HG03439 (cell line): ENCODE measurements around the gene AFF1.
A peak's percentile ranks its signal among the peaks of the same experiment; 100 is the strongest.
"Not testable (repeated sequence)": the region's sequence is repeated elsewhere in the genome, so short reads cannot be mapped to it uniquely, and the experiment has no call there.

Experiments used
- ATAC-seq: cut with Tn5 transposase; IDR thresholded peaks from one replicate; pipeline ENCODE4 v1.9.1; 2021; ENCODE audit warnings: mild to moderate bottlenecking, moderate library complexity; ENCODE audit not compliant: unreplicated experiment

The AFF1 gene

GRCh38 chr4:87076690-87077358, 142.0 kb downstream of the AFF1 start:
- ATAC-seq: no peak

- ATAC-seq: no peak
Observed at GRCh38 chr4:87077914-87078585, 143.2 kb downstream of the AFF1 start.

GRCh38 chr4:87078987-87079486, 144.2 kb downstream of the AFF1 start:
- ATAC-seq: no peak

GRCh38 chr4:87079967-87080366, 145.2 kb downstream of the AFF1 start:
- ATAC-seq: no peak

GRCh38 chr4:87080462-87080861, 145.7 kb downstream of the AFF1 start:
- ATAC-seq: no peak

- no peak for ATAC-seq
Observed at GRCh38 chr4:87081826-87082225, 147.0 kb downstream of the AFF1 start.

- ATAC-seq: not testable (repeated sequence)
Observed at GRCh38 chr4:87085732-87086131, 150.9 kb downstream of the AFF1 start.

GRCh38 chr4:87086143-87086805, 151.5 kb downstream of the AFF1 start:
- no peak for ATAC-seq

GRCh38 chr4:87087015-87087414, 152.2 kb downstream of the AFF1 start:
- no peak for ATAC-seq

GRCh38 chr4:87087420-87087819, 152.6 kb downstream of the AFF1 start:
- no peak for ATAC-seq

GRCh38 chr4:87088186-87088585, 153.4 kb downstream of the AFF1 start:
- no peak for ATAC-seq

- ATAC-seq: no peak
Observed at GRCh38 chr4:87089368-87089767, 154.6 kb downstream of the AFF1 start.

GRCh38 chr4:87090305-87090704, 155.5 kb downstream of the AFF1 start:
- no peak for ATAC-seq

- peak; percentile 49 for ATAC-seq
Observed at GRCh38 chr4:87092389-87093141, 157.8 kb downstream of the AFF1 start.

GRCh38 chr4:87093443-87094123, 158.8 kb downstream of the AFF1 start:
- ATAC-seq: peak; percentile 82

GRCh38 chr4:87097075-87097474, 162.3 kb downstream of the AFF1 start:
- ATAC-seq: no peak

- ATAC-seq: no peak
Observed at GRCh38 chr4:87100168-87100567, 165.4 kb downstream of the AFF1 start.

- no peak for ATAC-seq
Observed at GRCh38 chr4:87101543-87102199, 166.9 kb downstream of the AFF1 start.

GRCh38 chr4:87103086-87103485, 168.3 kb downstream of the AFF1 start:
- ATAC-seq: no peak

GRCh38 chr4:87103691-87104187, 168.9 kb downstream of the AFF1 start:
- no peak for ATAC-seq
